ENCODE results near the gene TPP1.

- no peak for TF ChIP-seq CTCF (IDR thresholded peaks at IDR 0.05)
- no peak for TF ChIP-seq ZFX (IDR thresholded peaks at IDR 0.05; ENCODE audit: borderline replicate concordance)
Measured at GRCh38 chr11:6566704-6567370, 52.4 kb downstream of the TPP1 start.

Data from 22Rv1 (cell line).